GM19239 (cell line): ENCODE results near the gene DLK2.

ENCODE experiments used
- DNase-seq: peaks from one replicate; pipeline ENCODE4 v3.0.0; 2011; ENCODE audit warnings: low spot score; ENCODE audit not compliant: insufficient read length
- FAIRE-seq: peaks from 2 replicates; lab custom pipeline; 2011; peaks lifted over from hg19 to GRCh38; lab: Jason Lieb, UNC

DLK2 gene

GRCh38 chr6:43457643-43458042 is 2.3 kb upstream of the DLK2 start:
- no peak for DNase-seq

GRCh38 chr6:43454696-43455530 is 435 bp downstream of the DLK2 start:
- DNase-seq (peak; percentile 85), FAIRE-seq (no peak)

More at GRCh38 chr6:43457643-43458042, 2.3 kb upstream of the DLK2 start:
- no peak for FAIRE-seq

- FAIRE-seq (peak; percentile 89), DNase-seq (no peak)
These were observed 1.1 kb downstream of the DLK2 start for GRCh38 chr6:43454290-43454695.

GRCh38 chr6:43453831-43454230 is 1.5 kb downstream of the DLK2 start:
- FAIRE-seq (no peak), DNase-seq (no peak)

- FAIRE-seq: no peak
- no peak for DNase-seq
These were observed 2.5 kb downstream of the DLK2 start for GRCh38 chr6:43452896-43453295.

GRCh38 chr6:43451939-43452338 is 3.4 kb downstream of the DLK2 start:
- FAIRE-seq (no peak), DNase-seq (no peak)

- DNase-seq: no peak
- FAIRE-seq: no peak
These were observed 4.0 kb downstream of the DLK2 start for GRCh38 chr6:43451348-43451747.

GRCh38 chr6:43450699-43451131 is 4.6 kb downstream of the DLK2 start:
- FAIRE-seq (no peak), DNase-seq (no peak)

GRCh38 chr6:43448916-43449315 is 6.4 kb downstream of the DLK2 start:
- DNase-seq: no peak
- FAIRE-seq: no peak

- FAIRE-seq: no peak
- no peak for DNase-seq
These were observed 7.7 kb downstream of the DLK2 start for GRCh38 chr6:43447604-43448003.

- FAIRE-seq (no peak), DNase-seq (no peak)
These were observed 9.8 kb downstream of the DLK2 start for GRCh38 chr6:43445576-43445975.

GRCh38 chr6:43444582-43444981 is 10.8 kb downstream of the DLK2 start:
- no peak for DNase-seq
- no peak for FAIRE-seq

GRCh38 chr6:43444036-43444435 is 11.3 kb downstream of the DLK2 start:
- FAIRE-seq (no peak), DNase-seq (no peak)

GRCh38 chr6:43442935-43443334 is 12.4 kb downstream of the DLK2 start:
- FAIRE-seq (no peak), DNase-seq (no peak)

- FAIRE-seq (no peak), DNase-seq (no peak)
These were observed 17.6 kb downstream of the DLK2 start for GRCh38 chr6:43437700-43438099.

- FAIRE-seq (no peak), DNase-seq (no peak)
These were observed 18.6 kb downstream of the DLK2 start for GRCh38 chr6:43436577-43437282.

GRCh38 chr6:43435682-43436437 is 19.5 kb downstream of the DLK2 start:
- no peak for FAIRE-seq
- no peak for DNase-seq

GRCh38 chr6:43434943-43435342 is 20.4 kb downstream of the DLK2 start:
- no peak for FAIRE-seq

GRCh38 chr6:43434001-43434840 is 21.1 kb downstream of the DLK2 start:
- no peak for FAIRE-seq

More at GRCh38 chr6:43434943-43435342, 20.4 kb downstream of the DLK2 start:
- no peak for DNase-seq

GRCh38 chr6:43433148-43433547 is 22.2 kb downstream of the DLK2 start:
- DNase-seq (no peak), FAIRE-seq (no peak)

More at GRCh38 chr6:43434001-43434840, 21.1 kb downstream of the DLK2 start:
- no peak for DNase-seq
